ENCODE measurements around the gene BACH2.

The BACH2 gene

DNA sequence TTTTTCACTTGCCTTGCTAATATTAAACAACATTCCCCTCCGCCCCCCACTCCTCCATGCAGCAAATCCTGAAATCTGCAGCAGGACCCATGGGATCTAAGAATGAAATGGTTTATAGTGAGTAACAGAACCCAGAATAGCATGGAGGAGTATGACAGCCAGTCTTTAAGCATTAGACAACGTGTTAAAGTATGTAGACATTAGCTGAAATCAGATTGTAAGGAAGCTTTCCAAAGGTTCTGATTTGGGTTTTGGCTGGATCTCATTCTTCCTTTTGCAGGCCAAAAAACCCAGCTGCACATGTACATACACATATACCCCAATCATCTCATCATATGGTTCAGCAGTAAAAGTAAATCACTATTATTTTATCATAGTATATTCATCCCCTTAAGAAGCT is 275.9 kb downstream of the BACH2 start:
- DNase-seq, result no peak

DNA sequence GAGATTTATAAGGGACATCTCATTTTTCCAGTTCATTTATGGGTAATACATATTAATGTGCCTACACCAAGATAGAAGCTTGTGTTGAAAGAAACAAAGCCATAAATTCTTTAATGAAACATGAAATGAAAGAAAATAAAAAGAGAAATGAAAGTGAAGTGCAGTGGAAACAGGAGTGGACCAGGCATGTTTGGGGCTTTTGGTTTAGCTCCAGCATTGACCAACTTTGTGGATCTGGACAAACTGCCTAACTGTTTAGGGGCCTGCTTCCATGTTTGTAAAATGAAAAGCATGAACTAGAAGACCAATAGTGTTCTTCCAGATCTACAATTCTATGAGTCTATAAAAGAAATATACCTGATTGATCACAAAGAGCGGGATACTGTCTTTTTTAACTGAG is 277.4 kb downstream of the BACH2 start:
- DNase-seq, result no peak

DNA sequence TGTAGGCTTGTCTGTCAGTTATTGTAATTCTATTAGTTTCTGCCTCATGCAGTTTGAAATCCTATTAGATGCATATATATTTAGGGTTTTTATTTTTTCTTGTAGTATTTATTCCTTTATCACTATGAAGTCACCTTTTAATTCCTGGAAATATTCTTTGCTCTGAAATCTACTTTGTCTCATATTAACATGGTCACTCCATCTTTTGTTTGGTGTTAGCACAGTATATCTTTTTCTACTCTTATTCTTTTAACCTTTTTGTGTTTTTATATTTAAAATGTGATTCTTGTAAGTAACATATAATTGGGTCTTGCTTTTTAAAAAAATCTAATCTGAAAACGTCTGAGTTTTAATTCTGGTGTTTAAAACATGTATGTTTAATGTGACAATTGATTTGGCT is 280.8 kb downstream of the BACH2 start:
- DNase-seq, result no peak

DNA sequence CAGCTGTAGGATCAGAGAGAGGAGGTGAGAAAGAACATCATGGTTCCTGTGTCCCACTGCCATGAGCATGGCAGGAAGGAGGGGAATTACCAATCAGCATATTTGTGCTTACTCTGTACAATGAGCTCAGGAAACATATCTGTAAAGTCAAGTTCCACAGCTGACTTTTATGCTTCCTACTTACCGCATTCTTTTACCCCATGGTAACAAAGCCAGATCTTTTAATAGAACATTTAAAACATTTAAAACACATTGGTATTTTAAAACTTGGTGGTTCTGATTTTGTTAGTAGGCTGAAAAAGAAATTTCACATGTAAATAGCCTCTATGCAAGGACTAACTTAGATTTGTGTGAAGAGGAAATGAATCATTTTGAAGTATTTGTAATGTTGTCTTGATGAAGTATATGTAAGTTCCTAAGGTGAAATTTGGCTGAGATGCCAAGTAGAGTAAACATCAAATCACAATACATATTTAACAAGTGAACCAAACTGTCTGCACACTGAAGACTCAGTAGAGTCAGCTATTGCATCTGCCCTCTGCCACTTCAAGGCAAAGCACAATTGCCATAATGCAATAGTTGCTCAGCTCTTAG is 287.6 kb downstream of the BACH2 start:
- DNase-seq, result no peak

DNA sequence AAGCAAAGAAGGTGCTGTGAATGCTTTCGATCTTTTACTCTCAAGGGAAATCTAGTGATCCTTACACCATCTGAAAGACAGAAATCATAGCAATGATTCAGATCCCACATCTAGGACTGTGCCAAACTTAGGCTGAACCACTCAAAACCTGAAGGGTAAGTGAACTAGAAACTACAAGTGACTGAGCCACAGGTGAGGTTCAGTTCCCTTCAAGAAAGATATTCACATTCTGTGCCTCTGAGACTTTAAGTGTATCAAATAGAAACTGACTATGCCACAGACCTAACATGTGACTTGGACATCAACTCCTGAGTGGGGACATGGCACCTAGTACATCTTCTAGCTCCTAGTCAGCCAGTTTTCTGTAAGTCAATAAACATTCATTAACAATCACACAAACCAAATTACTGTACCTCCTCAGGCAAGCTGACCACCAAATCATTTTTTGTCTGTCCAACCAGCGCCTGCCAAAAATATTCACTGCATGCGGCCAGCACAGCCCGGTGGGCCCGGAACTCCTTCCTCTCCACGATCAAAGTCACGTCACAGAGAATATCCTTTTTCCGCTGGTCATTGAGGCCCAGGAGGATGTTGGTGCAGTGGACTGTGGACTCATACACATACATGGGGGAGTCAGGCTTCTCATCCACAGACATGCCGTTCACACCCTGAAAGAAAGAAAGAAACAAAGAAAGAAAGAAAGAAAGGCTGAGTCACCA is 288.3 kb downstream of the BACH2 start:
- DNase-seq, result no peak

DNA sequence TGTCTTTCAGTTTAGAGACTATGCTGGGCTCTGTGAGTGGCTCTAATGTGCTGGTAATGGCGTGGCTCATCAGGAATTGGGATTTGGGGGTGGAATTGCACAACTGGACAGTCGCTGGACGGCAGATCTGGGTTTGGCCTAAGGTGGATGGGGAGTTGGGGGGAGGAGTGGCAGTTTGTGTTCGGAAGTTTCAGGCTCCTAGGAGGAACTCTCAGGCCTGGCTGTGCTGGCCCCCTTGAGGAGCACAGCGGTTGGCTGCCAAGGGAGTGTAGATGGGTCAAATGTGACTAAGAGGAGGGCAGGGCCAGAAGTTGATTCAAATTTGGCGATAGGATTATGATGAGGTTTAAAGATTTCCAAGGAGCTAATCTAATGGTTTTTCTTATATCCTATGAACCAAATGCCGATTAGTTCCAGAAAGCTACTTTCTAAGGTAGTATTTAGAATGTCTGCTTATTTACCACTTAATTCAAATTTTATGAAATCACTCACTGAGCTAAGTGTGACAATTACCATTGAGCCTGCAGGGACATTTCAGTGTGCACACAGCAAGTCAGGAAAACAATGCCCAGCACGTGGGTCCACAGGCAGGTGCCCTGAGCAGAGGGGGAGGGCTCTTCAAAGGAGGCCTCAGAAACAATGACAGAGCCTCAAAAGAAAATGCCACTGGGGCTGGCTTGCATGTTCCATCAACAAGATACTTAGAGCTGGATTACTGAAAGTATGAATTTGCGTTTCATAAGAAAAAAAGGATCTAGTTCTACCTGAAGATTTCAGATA is 291.4 kb downstream of the BACH2 start:
- no peak for DNase-seq

DNA sequence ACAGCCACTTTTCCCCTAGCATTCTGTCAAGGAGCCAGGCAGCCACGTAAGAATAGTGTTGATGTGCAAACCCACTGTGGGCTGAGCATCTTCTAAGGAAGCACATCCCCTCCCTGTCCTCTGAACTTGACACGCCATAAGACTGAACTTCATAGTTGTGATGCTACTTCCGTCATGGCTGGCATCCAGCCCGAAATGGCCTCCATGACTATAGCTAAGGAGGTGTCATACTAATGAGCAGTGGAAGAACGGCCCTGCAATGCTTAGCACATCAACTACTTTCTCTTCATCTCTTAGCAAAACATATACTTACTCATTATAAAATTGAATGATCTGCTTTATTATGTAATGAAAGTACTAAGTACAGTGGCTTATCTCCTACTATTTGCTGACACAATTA is 292.1 kb downstream of the BACH2 start:
- DNase-seq, result no peak

DNA sequence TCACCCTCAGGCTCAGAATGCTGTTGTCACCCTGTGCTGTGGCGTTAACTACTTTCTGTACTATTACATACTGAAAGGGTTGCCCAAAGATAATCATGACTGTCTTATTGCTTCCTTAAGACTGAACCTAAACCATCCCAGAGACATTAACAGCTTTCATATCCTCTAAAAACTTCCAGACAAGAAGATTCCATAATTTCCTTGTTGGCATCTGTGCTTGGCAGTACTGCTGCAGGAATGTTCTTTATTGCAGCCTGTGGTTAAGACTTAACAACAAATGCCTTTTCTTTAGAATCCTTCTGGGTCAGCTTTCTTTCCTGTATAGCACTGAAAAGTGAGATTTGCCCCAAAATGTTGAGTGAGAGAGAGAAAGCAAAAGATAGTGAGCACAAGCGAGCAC is 292.7 kb downstream of the BACH2 start:
- DNase-seq, result no peak

DNA sequence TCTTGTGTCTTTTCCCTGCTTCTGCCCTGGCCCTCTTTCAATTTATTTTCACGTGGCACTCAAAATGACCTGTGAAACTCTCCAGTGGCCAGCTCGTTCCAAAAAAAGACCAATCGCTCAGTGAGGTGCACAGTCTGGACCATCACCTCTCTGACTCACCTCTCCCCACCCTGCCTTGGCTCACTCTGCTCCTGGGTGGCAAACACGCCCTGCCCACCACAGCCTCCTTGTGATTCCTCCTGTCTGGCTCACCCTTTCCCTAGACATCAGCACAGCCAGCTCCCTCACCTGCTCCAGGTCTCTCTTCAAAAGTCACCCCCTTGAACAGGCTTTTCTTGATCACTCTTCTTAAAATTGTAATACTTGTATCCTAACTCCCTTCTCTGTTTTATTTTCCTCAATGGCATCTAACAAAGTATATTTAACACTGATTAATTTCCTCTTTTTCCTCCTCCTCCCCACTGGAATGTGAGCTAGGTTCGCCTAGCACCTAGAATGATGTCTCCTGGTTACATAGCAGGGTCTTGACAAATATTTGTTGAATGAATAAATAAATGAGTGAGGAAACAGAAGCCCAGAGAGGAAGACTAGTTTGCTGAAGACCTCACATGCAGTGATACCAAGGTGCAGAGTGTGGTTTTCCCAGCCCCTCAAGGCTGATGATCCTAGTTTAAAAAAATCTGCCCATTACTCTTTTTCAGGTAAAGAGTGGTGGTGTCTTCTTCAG is 293.4 kb downstream of the BACH2 start:
- DNase-seq, result no peak

DNA sequence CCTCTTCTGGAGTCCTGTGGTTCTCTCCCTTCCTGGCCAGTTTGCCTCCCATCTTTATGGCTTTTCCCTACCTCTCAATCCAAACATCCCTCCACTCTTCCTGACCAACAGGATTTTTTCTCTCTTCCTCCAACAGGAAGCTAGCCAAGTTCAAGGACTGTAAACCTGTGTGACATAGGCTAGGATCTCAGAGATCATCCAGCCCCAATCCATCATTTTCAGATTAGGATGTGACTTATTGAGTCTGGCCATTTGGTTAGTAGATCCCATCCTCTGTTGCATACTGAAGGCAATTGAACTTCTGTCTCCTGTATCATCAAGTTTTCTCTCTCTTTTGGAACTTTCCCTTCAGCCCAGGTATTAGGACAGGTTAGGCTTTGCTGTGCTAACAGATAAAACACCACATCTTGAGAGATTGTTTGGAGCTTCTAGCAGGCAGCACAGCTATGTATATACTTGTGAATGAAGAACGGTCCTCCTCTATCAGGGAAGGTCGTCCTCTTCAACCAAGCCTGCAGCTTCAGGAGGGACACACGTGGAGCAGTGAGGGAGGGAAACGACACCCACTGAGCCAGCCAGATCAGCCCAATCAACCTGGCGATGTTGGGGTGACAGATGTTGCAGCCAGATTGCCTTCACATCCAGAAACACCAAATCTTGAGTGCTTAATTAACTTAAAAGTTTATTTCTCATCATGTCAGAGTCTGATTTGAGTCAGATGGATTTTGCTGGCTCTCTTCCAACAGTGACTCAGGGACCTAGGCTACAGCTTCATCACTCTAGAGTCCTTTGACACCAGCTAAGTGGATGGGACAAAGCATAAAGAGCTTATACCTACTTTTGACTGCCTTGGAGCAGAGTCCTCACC is 295.5 kb downstream of the BACH2 start:
- peak; percentile 72 for DNase-seq

DNA sequence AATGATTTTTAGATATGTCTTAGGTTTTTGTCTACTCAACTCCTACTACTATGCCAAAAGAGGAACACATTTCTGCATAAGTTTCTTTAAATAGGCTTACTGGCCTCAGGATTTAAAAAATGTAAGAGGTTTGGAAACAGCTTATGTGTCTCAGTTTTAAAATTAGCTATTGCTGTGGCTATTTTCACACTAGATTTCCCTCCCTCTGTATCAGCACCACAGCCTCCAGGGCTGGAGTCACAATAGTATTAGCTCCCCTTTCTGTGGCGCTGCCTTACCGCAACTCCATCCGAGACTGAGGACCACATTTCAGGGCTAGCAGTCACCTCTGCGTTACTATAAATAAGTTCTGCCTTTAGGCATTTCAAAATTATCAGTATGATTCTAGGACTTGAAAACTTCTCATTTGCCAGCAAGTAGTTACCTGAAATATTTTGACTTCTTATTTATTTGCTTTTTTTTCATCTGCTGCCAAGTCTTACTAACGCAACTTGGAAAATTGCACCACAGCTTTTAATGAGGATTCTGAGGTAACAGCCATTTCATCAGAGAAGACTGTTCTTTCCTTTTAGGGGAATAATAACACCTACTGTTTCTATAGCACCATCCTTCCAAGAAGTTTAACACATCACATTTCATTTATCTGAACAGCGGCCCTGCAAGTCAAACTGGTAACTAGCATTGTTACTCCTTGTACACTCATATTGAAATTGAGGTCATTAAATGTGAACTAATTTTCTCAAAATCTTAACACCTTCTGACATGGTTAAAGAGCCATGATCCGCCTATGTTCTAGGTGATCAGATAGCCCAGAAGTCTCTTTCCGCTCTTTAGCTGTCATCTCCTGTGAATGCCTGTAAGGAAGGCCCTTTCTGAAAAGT is 296.5 kb downstream of the BACH2 start:
- no peak for DNase-seq

DNA sequence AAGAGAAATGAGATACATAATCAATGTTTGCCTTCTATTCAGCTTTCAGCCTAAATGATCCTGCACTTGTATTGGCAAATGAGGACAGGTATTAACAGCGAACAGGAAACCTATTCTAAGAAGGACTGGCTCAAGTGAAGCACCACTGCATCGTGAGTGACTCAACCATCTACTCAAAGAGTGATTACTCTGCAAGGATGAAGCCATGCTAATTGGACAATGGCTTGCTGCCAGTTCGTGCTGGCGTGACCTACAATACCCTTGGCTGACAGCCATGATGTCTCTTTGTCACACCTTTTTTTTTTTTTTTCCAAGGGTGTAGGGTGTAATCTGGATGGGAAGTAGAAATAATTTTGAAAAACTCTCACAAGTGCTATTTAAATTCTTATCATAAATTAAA is 297.5 kb downstream of the BACH2 start:
- DNase-seq, result peak; percentile 76

DNA sequence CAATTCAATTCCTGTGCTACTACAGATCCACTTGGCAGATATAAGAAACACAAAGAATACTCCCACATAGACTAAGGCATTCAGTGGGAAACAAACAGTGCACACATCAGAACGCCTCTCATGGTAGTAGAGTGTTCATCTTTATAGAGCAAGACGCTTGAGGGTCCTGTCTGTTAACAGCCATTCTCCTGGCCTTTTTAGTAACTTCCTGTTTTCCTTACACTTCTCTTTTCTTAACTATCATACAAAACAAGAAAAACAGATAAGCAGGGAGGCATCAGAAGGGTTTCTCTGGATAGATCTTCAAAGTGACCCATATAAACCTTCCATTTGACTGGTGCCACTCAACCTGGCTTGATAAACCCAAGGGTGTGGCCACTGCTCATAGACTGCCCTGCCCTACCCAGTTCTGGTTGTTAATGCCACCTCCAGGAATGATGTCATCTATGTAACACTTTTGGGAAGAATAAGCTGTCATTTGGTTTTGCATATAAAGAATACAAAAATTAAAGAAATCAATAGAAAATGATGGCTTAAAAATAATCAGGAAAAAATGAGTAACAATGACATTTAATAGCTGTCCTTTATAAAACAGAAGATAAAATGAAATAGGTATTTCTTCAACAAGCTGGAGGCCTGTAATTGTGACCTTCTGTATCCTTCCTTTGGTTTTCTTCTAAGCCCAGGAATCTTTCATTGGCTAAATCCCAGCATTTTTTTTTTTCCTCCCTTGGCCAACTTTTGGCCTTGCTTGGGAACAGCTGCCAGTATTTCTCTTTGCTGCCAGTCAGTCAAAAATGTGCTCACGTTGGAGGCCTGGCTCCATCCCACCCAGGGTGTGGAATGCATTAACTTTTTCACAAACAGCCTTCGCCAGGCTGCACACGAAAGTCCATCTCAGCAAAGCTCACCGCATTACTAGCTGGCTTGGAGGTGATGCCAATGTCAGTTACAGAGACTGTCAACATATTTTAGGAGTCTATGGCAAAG is 298.9 kb downstream of the BACH2 start:
- DNase-seq, result peak; percentile 28

DNA sequence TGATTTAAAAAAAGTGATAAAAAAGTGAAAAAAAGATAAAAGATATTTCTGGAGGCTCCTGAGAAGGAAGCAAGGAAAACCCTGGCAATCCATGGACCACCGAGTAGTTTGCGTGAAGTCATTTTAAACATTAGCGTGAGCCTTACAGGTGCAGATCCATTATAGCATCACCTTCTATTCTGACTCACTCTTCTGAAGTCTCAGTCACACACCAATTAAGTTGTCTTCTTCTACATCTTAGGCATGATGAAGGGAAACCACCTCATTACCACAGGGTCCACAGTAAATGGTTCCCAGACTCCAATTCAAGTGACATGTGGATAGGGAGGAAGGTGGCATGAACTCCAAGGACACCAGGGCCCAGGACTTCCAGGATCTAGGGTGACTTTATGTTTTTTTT is 303.2 kb downstream of the BACH2 start:
- no peak for DNase-seq

DNA sequence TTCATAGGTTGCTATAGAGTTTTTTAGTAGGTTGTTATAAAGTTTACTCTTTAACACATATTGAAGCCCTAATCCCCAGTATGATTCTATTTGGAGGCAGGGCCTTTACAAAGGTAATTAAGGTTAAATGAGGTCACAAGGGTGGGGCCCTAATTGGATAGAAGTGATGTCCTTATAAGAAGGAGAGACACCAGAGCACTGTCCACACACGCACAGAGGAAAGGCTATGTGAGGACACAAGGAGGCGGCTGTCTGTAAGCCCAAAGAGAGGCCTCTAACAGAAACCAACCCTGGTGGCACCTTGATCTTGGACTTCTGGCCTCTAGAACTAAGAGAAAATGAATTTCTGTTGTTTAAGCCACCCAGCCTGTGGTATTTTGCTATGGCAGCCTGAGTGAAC is 303.8 kb downstream of the BACH2 start:
- no peak for DNase-seq

DNA sequence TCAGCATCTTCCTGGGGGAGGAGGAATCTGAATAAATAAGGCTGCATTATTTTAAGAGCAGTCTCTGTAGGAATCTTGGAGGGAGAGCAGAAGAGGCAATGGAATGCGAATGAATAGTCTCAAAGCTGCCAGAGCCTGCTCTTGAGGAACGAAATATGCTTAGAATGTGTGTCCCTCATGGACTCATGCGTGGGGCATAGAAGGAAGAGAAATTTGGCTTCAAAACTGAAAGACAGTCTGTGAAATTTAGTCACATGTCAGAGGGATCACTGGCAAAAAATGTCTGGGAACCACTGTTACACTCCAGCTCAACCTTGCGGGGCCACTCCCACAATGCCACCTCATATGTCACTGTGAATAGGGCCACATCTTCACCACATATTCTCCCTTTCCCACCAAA is 306.9 kb downstream of the BACH2 start:
- DNase-seq, result no peak

DNA sequence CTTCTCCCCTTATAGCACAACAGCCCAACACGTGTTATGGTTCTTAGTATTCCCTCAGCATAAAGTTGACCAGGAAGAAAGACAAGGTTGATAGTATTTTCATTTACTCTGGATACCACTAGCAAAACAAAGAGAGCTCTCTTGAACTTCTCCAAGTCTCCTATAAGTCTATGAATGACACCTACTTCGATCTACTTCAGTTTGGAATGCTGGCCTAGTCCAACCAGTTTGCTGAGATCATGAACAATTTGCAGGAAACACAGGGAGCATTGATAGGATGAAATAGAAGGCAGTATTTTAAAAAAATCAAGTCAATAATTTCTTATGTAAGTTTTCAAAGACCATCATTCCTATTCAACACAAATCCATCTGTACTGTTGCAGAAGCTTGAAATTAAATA is 308.8 kb downstream of the BACH2 start:
- no peak for DNase-seq

DNA sequence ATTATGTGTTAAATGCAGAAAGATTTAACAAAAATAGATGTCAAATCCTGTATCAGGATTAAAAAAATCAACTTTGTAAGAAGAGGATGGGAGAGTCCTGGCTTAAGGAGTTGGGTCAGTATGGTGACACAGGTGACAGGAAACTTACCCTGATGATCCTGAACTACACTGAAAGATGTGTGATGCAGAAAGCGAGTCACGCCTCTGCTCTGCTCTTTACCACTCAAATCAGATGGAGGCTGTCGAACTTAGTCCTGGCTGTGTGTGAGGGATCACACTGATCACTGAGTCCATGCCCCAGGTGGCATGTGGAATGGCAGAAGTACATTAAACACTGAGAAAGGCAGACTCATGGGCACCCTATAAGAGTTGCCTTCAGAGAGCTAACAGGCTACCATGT is 309.5 kb downstream of the BACH2 start:
- DNase-seq, result no peak

DNA sequence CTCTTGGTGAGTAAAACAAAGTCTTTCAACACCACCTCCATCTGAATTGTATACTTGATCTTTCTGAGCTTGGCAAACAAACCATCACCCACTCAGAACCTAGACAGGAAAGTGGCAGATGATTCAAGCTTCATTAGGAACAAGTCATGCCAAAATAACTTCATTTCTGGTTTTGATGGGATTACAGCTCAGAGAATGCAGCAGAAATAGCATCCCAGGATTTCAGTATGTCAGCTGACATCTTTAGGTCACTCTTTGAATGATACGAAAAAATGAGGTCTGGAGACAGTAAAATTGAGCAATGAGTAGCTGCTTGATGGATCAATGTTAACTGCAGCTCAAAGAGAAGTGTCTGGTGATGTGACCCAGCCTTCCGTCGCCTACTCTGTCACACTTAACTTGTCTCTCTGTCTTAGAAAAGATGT is 310.0 kb downstream of the BACH2 start:
- DNase-seq, result peak; percentile 70

All from NCI-H1694 treated with DMSO at 0.1 percent for 48 hours (cell line).